ENCODE results near the gene STK38L.

The STK38L gene

GRCh38 chr12:27243804-27244688 is at the start of gene STK38L:
Gene STK38L (plus strand): TSS chr12:27244286. CDS start chr12:27297721, 53,435 bp downstream.
- peak; percentile 96 for DNase-seq (ENCODE audit: low spot score)

DNA sequence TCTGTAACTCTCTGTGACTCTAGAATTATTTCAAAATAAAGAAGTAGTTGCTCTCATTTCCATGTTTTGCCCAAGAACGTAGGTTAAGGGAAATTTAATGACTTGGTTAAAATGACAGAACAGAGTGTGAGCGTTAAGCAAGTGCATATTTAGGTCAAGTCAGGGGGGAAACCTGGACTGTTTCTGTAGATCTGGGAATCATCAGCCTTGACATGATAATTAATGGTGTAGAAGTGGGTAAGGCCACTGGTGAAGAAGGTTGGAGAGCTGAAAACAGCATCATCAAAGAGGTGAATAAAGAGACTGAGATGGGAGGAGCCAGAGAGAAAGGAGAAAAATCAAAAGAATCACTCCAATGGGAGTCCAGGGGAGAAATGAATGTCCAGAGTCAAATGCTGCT is 49.4 kb upstream of the STK38L start:
- DNase-seq (ENCODE audit: low spot score) = no peak

- no peak for DNase-seq (ENCODE audit: low spot score)
These were observed 46.0 kb upstream of the STK38L start for GRCh38 chr12:27198036-27198435.

DNA sequence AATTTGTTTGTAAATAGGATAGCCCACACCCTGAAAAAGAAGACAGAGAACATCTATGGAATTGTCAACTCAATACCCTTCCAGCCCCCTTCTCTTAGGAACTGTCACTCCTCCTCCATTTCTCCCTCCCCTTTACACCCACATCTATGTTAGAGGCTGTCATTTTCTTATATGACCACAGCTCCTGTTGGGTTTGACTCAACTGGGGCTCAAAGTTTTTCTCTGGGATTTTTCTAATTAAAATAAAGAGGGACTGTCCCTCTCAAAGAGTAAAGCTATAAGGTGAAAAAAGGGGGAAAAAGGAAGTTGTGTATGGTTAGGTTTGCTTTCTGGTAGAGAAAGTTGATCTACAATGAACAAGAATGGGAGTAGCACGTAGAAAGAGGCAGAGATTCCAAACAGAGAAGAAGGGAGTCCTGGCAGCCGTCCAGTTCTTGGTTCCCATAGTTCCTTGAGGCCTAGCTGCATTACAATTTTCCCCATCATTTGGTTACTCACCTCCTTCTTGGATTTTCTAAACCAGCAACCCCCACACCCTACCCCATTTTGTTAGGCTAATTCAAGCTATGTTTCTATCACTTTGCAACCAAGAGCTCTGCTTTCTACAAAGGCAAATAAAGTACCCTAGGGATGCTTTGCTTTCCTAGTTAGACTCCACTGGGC is 44.3 kb upstream of the STK38L start:
- no peak for DNase-seq (ENCODE audit: low spot score)

GRCh38 chr12:27201169-27201568 is 42.9 kb upstream of the STK38L start:
- DNase-seq (ENCODE audit: low spot score) = no peak

DNA sequence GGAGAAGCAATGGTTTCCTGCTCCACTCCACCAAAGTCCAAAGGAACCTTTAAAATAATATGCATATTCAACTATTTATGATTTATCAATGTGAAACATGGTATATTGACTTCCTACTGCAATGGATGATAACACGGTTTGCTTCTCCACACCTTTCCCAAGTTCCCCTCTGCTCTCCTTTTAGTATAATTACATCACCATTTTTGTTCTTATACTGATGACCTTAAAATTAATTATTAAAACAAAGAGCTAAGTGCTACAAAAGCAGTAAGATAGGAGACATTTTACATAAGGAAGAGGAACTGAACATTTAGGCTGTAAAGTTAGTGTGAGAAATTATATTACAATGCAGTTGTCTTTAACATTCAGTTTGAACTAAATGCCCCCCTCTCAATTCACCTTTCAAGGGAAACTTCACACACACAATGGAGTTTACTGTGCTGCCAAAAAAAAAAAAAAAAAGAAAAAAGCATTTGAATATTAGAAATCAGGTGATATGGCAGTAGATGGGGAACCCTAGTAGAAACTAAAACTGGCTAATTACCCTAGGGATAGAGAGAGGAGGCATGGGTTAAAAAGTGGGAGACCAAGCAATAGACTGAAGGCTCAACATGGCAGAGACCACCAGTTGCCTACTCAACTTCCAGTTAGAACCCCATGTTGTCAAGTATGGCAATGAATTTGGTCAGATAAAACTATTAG is 37.1 kb upstream of the STK38L start:
- no peak for DNase-seq (ENCODE audit: low spot score)

DNA sequence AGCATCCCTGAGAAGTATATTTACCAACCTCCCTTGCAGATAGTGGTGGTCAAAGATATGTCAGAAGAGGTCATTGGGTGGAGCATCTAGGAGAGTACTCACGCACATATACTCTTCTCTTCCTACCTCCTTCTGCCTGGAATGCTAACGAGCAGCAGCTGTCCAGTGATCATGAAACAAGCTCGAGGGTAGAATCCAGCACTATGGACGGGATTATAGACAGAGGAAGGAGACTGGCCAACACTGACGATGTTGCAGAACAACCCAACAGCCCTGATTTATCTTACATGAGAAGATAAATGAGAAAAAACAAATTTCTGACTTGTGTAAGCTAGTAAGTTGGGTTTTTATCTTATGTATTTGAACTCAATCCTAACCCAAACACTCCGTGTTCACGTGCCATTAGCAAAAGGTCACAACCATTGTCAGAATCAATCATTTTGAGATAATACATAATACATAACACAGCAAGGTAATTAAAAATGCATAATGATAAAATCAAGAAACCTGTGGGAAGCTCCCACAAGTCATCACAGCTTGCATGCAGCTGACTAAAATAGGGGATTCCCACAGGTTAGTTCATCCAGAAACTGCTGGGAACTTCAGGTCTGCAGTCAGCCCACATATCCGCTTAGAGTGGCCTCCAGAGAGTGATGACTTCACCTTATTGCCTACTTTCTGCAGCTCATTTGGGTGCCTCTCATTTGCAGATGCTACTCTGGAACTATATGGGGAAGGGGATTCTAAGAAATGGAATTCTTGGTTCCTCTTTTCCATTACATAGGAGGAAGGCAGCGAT is 36.3 kb upstream of the STK38L start:
- peak; percentile 84 for DNase-seq (ENCODE audit: low spot score)

GRCh38 chr12:27208414-27208750 is 35.7 kb upstream of the STK38L start:
- DNase-seq (ENCODE audit: low spot score) = no peak

DNA sequence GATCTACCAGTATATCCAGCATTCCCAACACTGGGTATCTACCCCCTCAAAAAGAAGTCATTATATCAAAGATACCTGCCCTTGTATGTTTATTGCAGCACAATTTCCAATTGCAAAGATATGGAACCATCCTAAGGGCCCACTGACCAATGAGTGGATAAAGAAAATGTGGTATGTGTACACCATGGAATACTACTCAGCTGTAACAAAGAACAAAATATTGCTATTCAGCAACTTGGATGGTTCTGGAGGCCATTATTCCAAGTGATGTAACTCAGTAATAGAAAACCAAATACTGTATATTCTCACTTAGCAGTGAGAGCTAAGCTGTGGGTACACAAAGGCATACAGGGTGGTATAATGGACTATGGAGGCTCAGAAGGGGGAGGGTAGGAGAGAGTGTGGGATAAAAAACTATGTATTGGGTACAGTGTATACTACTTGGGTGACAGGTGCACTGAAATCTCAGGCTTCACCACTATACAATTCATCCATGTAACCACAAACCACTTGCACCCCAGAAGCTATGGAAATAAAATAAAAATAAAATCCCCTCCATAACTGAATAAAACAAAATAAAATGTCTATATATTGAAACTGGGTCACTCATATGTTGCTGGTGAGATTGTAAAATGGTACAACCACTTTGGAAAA is 34.7 kb upstream of the STK38L start:
- DNase-seq (ENCODE audit: low spot score) = no peak

- no peak for DNase-seq (ENCODE audit: low spot score)
These were observed 33.9 kb upstream of the STK38L start for GRCh38 chr12:27210187-27210586.

GRCh38 chr12:27212861-27213260 is 31.2 kb upstream of the STK38L start:
- no peak for DNase-seq (ENCODE audit: low spot score)

- no peak for DNase-seq (ENCODE audit: low spot score)
These were observed 30.8 kb upstream of the STK38L start for GRCh38 chr12:27213304-27213703.

- no peak for DNase-seq (ENCODE audit: low spot score)
These were observed 30.0 kb upstream of the STK38L start for GRCh38 chr12:27213830-27214787.

- DNase-seq (ENCODE audit: low spot score) = no peak
These were observed 26.5 kb upstream of the STK38L start for GRCh38 chr12:27217590-27217989.

- DNase-seq (ENCODE audit: low spot score) = no peak
These were observed 24.4 kb upstream of the STK38L start for GRCh38 chr12:27219693-27220054.

DNA sequence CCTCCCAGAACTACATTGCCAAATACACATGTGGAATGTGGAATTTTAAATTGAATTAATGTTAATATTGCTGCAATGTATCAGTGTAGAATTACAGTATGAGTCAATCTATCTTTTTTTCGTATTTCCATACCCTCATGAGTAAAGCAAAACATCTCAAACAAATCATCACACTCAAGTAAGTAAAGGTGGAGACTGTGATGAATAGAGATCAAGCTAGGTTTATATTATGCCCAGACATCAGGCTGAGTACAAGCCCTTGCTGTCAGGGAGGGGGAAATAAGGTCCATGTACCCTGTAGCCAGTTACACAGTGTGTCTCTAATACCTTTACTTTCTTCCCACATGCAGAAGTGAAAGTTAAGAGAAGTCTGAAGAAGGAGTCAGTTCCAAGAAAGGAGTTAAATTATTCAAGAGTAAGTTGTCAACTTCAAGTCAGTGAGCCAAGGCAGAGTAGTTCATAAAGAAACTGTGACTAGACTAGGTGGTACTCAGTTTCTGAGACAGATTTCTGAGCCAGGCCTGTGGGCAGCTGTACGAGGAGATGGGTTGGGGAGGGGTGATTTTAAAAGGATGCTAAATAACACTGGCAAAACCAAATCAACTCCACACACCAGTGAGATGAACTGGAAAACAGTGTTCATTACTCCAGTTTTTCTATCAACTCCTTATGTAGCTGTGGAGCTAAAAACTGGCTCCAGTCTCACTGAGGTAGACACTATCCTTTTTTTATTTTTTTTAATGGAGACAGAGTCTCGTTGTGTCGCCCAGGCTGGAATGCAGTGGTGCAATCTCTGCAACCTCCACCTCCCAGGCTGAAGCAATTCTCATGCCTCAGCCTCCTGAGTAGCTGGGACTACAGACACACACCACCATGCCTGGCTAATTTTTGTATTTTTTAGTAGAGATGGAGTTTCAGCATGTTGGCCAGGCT is 23.8 kb upstream of the STK38L start:
- no peak for DNase-seq (ENCODE audit: low spot score)

DNA sequence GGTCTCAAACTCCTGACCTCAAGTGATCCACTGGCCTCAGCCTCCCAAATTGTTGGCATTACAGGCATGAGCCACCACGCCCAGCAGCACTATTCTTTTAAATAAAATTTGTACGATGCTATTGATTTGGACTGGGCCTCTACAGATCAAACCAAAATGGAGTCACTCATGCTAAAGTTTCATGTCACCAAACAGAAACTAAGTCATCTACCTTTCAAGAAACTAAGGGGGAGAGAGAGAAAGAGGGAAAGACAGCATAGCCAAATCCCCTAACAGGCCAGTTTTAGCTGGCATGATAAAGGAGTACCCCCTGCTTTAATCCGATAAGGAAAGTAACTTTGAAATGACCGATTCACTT is 23.1 kb upstream of the STK38L start:
- no peak for DNase-seq (ENCODE audit: low spot score)

DNA sequence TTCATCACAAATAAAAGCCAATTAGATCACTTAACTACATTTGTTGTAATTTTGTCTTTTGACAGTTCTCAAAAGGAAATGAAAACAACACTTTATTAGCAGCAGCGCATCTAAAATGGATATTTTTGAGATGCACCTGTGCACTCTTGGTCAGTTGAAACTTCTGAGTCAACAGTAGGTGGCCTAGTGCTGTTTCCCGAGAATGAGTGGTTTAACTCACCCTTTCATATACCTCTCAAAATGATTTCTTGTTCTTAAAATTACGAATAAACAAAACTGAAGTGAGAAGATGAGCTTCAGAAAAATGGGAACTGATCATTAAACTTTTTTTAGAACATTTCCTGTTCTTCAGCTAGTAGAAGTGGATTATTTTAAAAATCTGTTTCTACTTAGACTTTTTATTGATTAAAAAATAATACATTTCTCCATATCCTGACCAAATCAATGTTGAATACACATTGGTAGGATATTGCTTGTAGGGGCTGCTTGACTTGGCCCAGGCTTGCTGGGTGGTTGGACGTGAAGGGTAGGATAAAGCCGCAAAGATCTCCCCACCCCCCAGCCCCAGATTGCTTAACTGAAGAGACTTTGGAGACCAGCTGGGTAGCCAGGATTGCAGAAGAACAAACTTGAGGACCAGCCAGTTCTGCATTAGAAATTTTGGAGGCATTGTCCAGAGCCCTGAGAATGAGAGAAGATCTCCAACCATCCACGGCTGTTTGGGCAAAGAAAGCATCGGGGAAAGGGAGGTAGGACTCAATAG is 22.3 kb upstream of the STK38L start:
- DNase-seq (ENCODE audit: low spot score) = no peak
